Endothelial cell of umbilical vein (primary cell): ENCODE data around the gene SPAG16. TPM values are rescaled to one million over a fixed set of nuclear protein-coding genes. Genes with fewer than 3 reads are reported as not detected.

Experiments used
- BruUV-seq: library from RNA; stranded (reverse); fragments of 400-500 nt; replicated peaks from 2 replicates; lab custom pipeline; 2021; lab: Mats Ljungman, UMichigan
- CTCF ChIA-PET: fragments of 300-600, 350-600 bp; sonication (Branson Sonifier 250); formaldehyde crosslinking; loops from one replicate; lab custom pipeline; 2021; ENCODE audit warnings: antibody characterized with exemption, inconsistent platforms; lab: Charles Lee
- POLR2A ChIA-PET: fragments of 300-600, 350-600 bp; sonication (Branson Sonifier 250); formaldehyde crosslinking; loops from one replicate; lab custom pipeline; 2021; ENCODE audit warnings: antibody characterized with exemption, inconsistent platforms; lab: Charles Lee
- DNase-seq: peaks from one replicate; pipeline ENCODE4 v3.0.0-alpha.2; 2011; ENCODE audit warnings: low read depth, low spot score
- FAIRE-seq: peaks from 2 replicates; lab custom pipeline; 2011; peaks lifted over from hg19 to GRCh38; lab: Jason Lieb, UNC
- H2AFZ ChIP-seq: 2 replicates; pipeline ENCODE4 v1.6.0; 2012; ENCODE audit warnings: low read depth, low read length, control low read depth, inconsistent platforms
- H3K27ac ChIP-seq: 2 replicates; pipeline ENCODE4 v1.5.1; 2011; ENCODE audit warnings: low read depth, mild to moderate bottlenecking, control low read depth, low read length, moderate library complexity; ENCODE audit not compliant: insufficient read depth
- H3K27me3 ChIP-seq, 2 experiments: 2 replicates each; pipeline versions ENCODE4 v1.6.0 to v1.6.1; 2011; ENCODE audit warnings: low read length in 2 of 2, mixed read lengths in 1 of 2; ENCODE audit not compliant: control insufficient read depth in 2 of 2, insufficient read depth in 2 of 2
- H3K36me3 ChIP-seq, 2 experiments: 2 replicates in 1 of 2; 3 replicates in 1 of 2; pipeline ENCODE4 v1.5.1; 2011; ENCODE audit warnings: low read length in 2 of 2, mild to moderate bottlenecking in 1 of 2, moderate library complexity in 1 of 2; ENCODE audit not compliant: control insufficient read depth in 2 of 2, insufficient read depth in 2 of 2; ENCODE audit errors: extremely low read depth in 1 of 2
- H3K4me1 ChIP-seq: 3 replicates; pipeline ENCODE4 v1.5.1; 2011; ENCODE audit warnings: mild to moderate bottlenecking, low read length; ENCODE audit not compliant: control insufficient read depth, insufficient read depth; ENCODE audit errors: extremely low read depth
- H3K4me2 ChIP-seq: 2 replicates; pipeline ENCODE4 v1.6.1; 2011; ENCODE audit warnings: low read length, control low read depth, mixed read lengths; ENCODE audit not compliant: insufficient read depth
- H3K4me3 ChIP-seq, 3 experiments: fragments of 200-600 bp in 1 of 3; sonication (generic), shearing (Covaris generic) in 1 of 3; replicated peaks in 1 of 3; 2 replicates each; pipeline ENCODE4 v1.5.1; 2011 to 2016; ENCODE audit warnings: control low read depth in 3 of 3, low read length in 3 of 3, mild to moderate bottlenecking in 2 of 3, inconsistent platforms in 1 of 3, low read depth in 1 of 3, moderate library complexity in 1 of 3; ENCODE audit not compliant: insufficient read depth in 1 of 3
- H3K79me2 ChIP-seq: 2 replicates; pipeline ENCODE4 v1.6.0; 2012; ENCODE audit warnings: low read length, inconsistent platforms; ENCODE audit not compliant: control insufficient read depth, insufficient read depth
- H3K9ac ChIP-seq: replicated peaks from 2 replicates; pipeline ENCODE3; 2011; ENCODE audit warnings: low read length, control low read depth; ENCODE audit not compliant: insufficient read depth; ENCODE audit errors: extremely low read depth
- H3K9me1 ChIP-seq: replicated peaks from 3 replicates; pipeline ENCODE4 v1.6.0; 2011; ENCODE audit warnings: mild to moderate bottlenecking, low read length; ENCODE audit not compliant: control insufficient read depth, insufficient read depth; ENCODE audit errors: extremely low read depth
- H3K9me3 ChIP-seq: replicated peaks from 2 replicates; pipeline ENCODE4 v1.5.1; 2012; ENCODE audit warnings: low read length, inconsistent platforms; ENCODE audit not compliant: control insufficient read depth, insufficient read depth
- H4K20me1 ChIP-seq: replicated peaks from 2 replicates; pipeline ENCODE3; 2011; ENCODE audit warnings: mild to moderate bottlenecking, low read length; ENCODE audit not compliant: control insufficient read depth, insufficient read depth; ENCODE audit errors: extremely low read depth
- EZH2 ChIP-seq: IDR thresholded peaks from 2 replicates; pipeline ENCODE4 v1.6.1; 2012; ENCODE audit warnings: borderline replicate concordance, low read depth, mild to moderate bottlenecking, moderate library complexity, low read length, inconsistent platforms; ENCODE audit not compliant: severe bottlenecking
- GATA2 ChIP-seq: IDR thresholded peaks from 2 replicates; pipeline ENCODE4 v1.7.0; 2011; ENCODE audit warnings: low read depth, mild to moderate bottlenecking, moderate library complexity, mixed read lengths, low read length; ENCODE audit not compliant: insufficient read length, insufficient read depth
- JUN ChIP-seq: IDR thresholded peaks from 2 replicates; pipeline ENCODE4 v1.6.1; 2011; ENCODE audit warnings: borderline replicate concordance, low read depth; ENCODE audit not compliant: insufficient read length, insufficient read depth
- MYC ChIP-seq: IDR thresholded peaks from one replicate; pipeline ENCODE4 v1.6.1; 2011; ENCODE audit warnings: mild to moderate bottlenecking, low read depth, low read length
- POLR2A ChIP-seq: IDR thresholded peaks from 2 replicates; pipeline ENCODE4 v1.6.1; 2012; ENCODE audit warnings: low read depth, mild to moderate bottlenecking, control low read depth, low read length
- POLR2AphosphoS5 ChIP-seq: IDR thresholded peaks from 2 replicates; pipeline ENCODE4 v1.6.1; 2012; ENCODE audit warnings: low read depth, mild to moderate bottlenecking, control low read depth, low read length, moderate library complexity; ENCODE audit not compliant: insufficient read depth
- dilution Hi-C: fragments of 300-500 bp; cut with MboI; formaldehyde crosslinking; loops from one replicate; pipeline ENCODE4 v1.15.0; 2019; ENCODE audit warnings: low sequenced_read_pairs; ENCODE audit not compliant: extremely low pct_ligation_motif_present
- intact Hi-C: fragments of 100-400 bp; cut with micrococcal nuclease; formaldehyde crosslinking; loops from one replicate; pipeline ENCODE4 v1.10.0; 2022
- polyA plus RNA-seq, 4 experiments: library from polyadenylated mRNA; depleted of rRNA in 3 of 4; stranded (reverse) in 3 of 4; unstranded in 1 of 4; fragments of >200 nt; gene quantifications; 2 replicates each; pipeline versions ENCODE4 v1.2.1 to v1.2.3, GENCODE V29; 2011 to 2012; ENCODE audit warnings: missing spikeins in 1 of 4
- total RNA-seq: library from RNA; stranded (reverse); gene quantifications from 2 replicates; pipeline ENCODE4 v1.2.3, GENCODE V29; 2021
- TF ChIP-seq, protein P1 (sequence below): IDR thresholded peaks from 2 replicates; pipeline ENCODE4 v1.6.1; 2011; ENCODE audit not compliant: insufficient read depth, insufficient read length
- TF ChIP-seq, protein P2 (sequence below), 2 donors: IDR thresholded peaks; 1 replicate in 1 of 2; 2 replicates in 1 of 2; pipeline ENCODE4 v1.5.1; 2011; ENCODE audit warnings: low read length in 2 of 2, mild to moderate bottlenecking in 2 of 2, moderate library complexity in 2 of 2, control low read depth in 1 of 2, inconsistent platforms in 1 of 2, low read depth in 1 of 2; ENCODE audit not compliant: insufficient read depth in 1 of 2; ENCODE audit errors: extremely low read depth in 1 of 2

SPAG16 gene
- total and polyA plus RNA-seq, 2 donors (not counting 3 experiments of a cell fraction or from before 2014, with no cell fraction given): 4.0 to 7.7 TPM

DNA sequence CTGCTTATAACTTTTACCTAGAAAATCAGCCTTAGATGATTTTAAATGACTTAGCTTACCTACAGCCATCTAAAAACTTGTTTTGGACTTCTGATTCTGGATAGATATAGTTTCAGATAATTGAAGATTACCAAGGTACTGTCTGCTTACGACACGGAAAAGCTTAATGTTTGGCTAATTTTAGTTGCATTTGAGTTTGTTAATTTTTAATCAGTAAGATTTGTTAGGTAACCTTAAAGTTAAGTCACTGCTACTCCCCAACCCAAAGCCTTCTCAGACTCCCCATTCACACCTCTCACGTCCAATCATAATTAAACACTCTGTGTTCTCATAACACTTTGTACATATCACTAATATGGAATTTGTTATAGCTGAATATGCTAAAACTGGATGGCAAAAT is 936.0 kb downstream of the SPAG16 start:
- DNase-seq: no peak
- Histone ChIP-seq H3K27ac (no peak overlapping the region), H3K4me2 (no peak overlapping the region), H3K9me3 (no peaks in the 10 kb centered on the region), H3K4me1 (no peaks in the 10 kb centered on the region), H3K27me3 (no peaks in the 10 kb centered on the region), H3K36me3 (no peaks in the 10 kb centered on the region), H2AFZ (no peak overlapping the region), H3K79me2 (no peaks in the 10 kb centered on the region), H3K9me1 (no peaks in the 10 kb centered on the region), H3K4me3 (no peak overlapping the region), H3K9ac (no peak overlapping the region), H4K20me1 (no peaks in the 10 kb centered on the region)
- no TSS peak for BruUV-seq
- POLR2A ChIA-PET: no interaction called here
- CTCF ChIA-PET: no interaction called here
- TF ChIP-seq POLR2A: no peak
- no peak for TF ChIP-seq JUN
- no peak for TF ChIP-seq POLR2AphosphoS5
- no peak for TF ChIP-seq GATA2
- TF ChIP-seq EZH2: no peak
- no peak for TF ChIP-seq MYC
- TF ChIP-seq, protein P1, sequence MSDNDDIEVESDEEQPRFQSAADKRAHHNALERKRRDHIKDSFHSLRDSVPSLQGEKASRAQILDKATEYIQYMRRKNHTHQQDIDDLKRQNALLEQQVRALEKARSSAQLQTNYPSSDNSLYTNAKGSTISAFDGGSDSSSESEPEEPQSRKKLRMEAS: no peak
- TF ChIP-seq, protein P2, sequence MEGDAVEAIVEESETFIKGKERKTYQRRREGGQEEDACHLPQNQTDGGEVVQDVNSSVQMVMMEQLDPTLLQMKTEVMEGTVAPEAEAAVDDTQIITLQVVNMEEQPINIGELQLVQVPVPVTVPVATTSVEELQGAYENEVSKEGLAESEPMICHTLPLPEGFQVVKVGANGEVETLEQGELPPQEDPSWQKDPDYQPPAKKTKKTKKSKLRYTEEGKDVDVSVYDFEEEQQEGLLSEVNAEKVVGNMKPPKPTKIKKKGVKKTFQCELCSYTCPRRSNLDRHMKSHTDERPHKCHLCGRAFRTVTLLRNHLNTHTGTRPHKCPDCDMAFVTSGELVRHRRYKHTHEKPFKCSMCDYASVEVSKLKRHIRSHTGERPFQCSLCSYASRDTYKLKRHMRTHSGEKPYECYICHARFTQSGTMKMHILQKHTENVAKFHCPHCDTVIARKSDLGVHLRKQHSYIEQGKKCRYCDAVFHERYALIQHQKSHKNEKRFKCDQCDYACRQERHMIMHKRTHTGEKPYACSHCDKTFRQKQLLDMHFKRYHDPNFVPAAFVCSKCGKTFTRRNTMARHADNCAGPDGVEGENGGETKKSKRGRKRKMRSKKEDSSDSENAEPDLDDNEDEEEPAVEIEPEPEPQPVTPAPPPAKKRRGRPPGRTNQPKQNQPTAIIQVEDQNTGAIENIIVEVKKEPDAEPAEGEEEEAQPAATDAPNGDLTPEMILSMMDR (IDR thresholded peaks at IDR 0.05; ENCODE audit: extremely low read depth in 1 of 2, insufficient read depth in 1 of 2, low read depth in 1 of 2, low read length in 2 of 2): no peak
- dilution Hi-C loops: no loop called here
- no peak for FAIRE-seq
- intact Hi-C loops: no loop called here
